Psoas muscle (tissue), 8 donors: ENCODE data around the gene CDC42EP1. TPM values are rescaled to one million over a fixed set of nuclear protein-coding genes. Genes with fewer than 3 reads are reported as not detected.
"Not testable (repeated sequence)": the region's sequence is repeated elsewhere in the genome, so short reads cannot be mapped to it uniquely, and the experiment has no call there.

Source experiments
- ATAC-seq, 4 donors: fragments of 200-7000 bp; cut with Tn5 transposase; one replicate each; pipeline ENCODE4 v1.9.1; 2020; ENCODE audit warnings: moderate library complexity in 3 of 4, mild to moderate bottlenecking in 2 of 4
- DNase-seq, 2 donors: peaks; one replicate each; pipeline ENCODE4 v3.0.0-alpha.2; 2020
- H3K27ac ChIP-seq: fragments of 200-600 bp; one replicate; pipeline ENCODE4 v1.8.0; 2022
- H3K27me3 ChIP-seq, 3 donors: fragments of 200-600 bp in 1 of 3; one replicate each; pipeline versions ENCODE4 v1.6.1 to v1.8.0; 2013 to 2022; ENCODE audit warnings: low read length in 2 of 3, mild to moderate bottlenecking in 2 of 3, moderate library complexity in 1 of 3; ENCODE audit not compliant: insufficient read depth in 3 of 3
- H3K36me3 ChIP-seq, 2 donors: fragments of 200-600 bp in 1 of 2; one replicate each; pipeline versions ENCODE4 v1.6.1 to v1.8.0; 2013 to 2022; ENCODE audit warnings: low read depth in 1 of 2, mild to moderate bottlenecking in 1 of 2, moderate library complexity in 1 of 2; ENCODE audit not compliant: insufficient read depth in 1 of 2
- H3K4me1 ChIP-seq: fragments of 200-600 bp; one replicate; pipeline ENCODE4 v1.8.0; 2022
- H3K4me3 ChIP-seq: fragments of 200-600 bp; one replicate; pipeline ENCODE4 v1.8.0; 2022; ENCODE audit warnings: mild to moderate bottlenecking
- H3K9me3 ChIP-seq: fragments of 200-600 bp; one replicate; pipeline ENCODE4 v1.8.0; 2022
- WGBS, 3 donors: extraction: QIAGEN DNeasy Blood & Tissue Kit; methylation state at CpG; one replicate each; pipeline versions ENCODE4 v1.1.6 to v1.1.7; 2013; 5-methylcytosine and 5-hydroxymethylcytosine counted together
- intact Hi-C, 2 donors: fragments of 100-400 bp; cut with DNase I; formaldehyde crosslinking; loops; one replicate each; pipeline versions ENCODE4 v1.11.0 to v1.14.2; 2022
- polyA plus RNA-seq, 3 donors: library from polyadenylated mRNA; stranded (reverse); fragments of 200-250 nt; gene quantifications; one replicate each; pipeline ENCODE4 v1.2.3, GENCODE V29; 2013
- total RNA-seq, 4 donors: library from RNA; stranded (reverse); fragmentation: NEBNext Ultra II Directional in 2 of 4; extraction: Animal tissue kit (Norgen Biotek cat#: 25700) in 2 of 4; gene quantifications; one replicate each; pipeline versions ENCODE4 v1.2.1 to v1.2.4, GENCODE V29; 2021 to 2023
- TF ChIP-seq, protein P1 (sequence below): fragments of 200-600 bp; IDR thresholded peaks from one replicate; pipeline ENCODE4 v1.8.0; 2022; ENCODE audit warnings: antibody characterized with exemption
- donor health status: healthy with polysubstance abuse.
- donor health status: DM: no; HTN: no; CAD: no; lungs with moderate emphysema.
- donor health status: Bipolar disorder and iron deficiency.
- donor health status: healthy.
- donor health status: DM: yes; HTN: yes; CAD: no.
- donor health status: DM: no; HTN: no; CAD: no.
- donor health status: DM: no; HTN: no; CAD: no.
- donor health status: DM: yes; HTN: yes; CAD: no.

The CDC42EP1 gene
- total and polyA plus RNA-seq, 7 donors, result 3.8 to 13.8 (median 6.9) TPM

- TF ChIP-seq, protein P1, sequence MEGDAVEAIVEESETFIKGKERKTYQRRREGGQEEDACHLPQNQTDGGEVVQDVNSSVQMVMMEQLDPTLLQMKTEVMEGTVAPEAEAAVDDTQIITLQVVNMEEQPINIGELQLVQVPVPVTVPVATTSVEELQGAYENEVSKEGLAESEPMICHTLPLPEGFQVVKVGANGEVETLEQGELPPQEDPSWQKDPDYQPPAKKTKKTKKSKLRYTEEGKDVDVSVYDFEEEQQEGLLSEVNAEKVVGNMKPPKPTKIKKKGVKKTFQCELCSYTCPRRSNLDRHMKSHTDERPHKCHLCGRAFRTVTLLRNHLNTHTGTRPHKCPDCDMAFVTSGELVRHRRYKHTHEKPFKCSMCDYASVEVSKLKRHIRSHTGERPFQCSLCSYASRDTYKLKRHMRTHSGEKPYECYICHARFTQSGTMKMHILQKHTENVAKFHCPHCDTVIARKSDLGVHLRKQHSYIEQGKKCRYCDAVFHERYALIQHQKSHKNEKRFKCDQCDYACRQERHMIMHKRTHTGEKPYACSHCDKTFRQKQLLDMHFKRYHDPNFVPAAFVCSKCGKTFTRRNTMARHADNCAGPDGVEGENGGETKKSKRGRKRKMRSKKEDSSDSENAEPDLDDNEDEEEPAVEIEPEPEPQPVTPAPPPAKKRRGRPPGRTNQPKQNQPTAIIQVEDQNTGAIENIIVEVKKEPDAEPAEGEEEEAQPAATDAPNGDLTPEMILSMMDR, result no peak
- WGBS, 3 donors, result 48 to 62% (median 57%) methylated on average over 11 of the region's 11 CpGs
- ATAC-seq, result no peak
- Histone ChIP-seq H3K4me3 (no peak overlapping the region), H3K4me1 (peaks cover 3% of the 10 kb centered on the region), H3K27ac (no peak overlapping the region), H3K9me3 (no peaks in the 10 kb centered on the region), H3K36me3 (no peaks in the 10 kb centered on the region), H3K27me3 (no peaks in the 10 kb centered on the region)
- no peak for DNase-seq
- intact Hi-C loops, result no loop called here
Observed at GRCh38 chr22:37588546-37589215, 28.4 kb downstream of the CDC42EP1 start.

DNA sequence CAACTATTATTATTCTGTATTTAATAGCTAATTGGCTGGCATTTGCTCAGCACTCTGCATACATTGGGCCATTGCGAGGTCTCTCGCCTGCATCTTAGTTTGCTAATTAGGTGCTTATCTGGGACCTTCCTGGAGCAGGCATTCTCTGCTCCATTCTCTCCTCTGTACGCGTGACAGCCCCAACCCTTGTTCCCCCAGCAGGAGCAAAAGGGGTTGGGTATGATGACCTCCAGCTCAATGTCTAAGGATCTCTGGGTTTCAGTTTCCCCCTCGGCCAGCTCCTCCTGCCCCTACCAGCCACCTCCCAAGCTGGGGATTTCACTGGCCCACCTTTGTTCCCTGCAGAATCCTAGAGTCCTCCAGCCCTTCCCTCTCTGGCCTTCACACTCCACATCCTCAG lies 29.4 kb downstream of the CDC42EP1 start:
- peaks cover 3% of the 10 kb centered on the region for H3K4me1 ChIP-seq
- no peak for DNase-seq
- H3K36me3 ChIP-seq, result no peaks in the 10 kb centered on the region
- 77 to 87% (median 85%) methylated on average over 5 of the region's 5 CpGs for WGBS, 3 donors
- H3K27ac ChIP-seq, result no peak overlapping the region
- intact Hi-C loops, result loop anchor here in 1 of 2 donors (5.0 kb wide), 1 partner anchor 52 kb away; no protein-coding TSS in a partner anchor
- H3K9me3 ChIP-seq, result no peaks in the 10 kb centered on the region
- H3K27me3 ChIP-seq, result no peaks in the 10 kb centered on the region
- no peak for ATAC-seq
- no peak overlapping the region for H3K4me3 ChIP-seq
- TF ChIP-seq, protein P1, result no peak

DNA sequence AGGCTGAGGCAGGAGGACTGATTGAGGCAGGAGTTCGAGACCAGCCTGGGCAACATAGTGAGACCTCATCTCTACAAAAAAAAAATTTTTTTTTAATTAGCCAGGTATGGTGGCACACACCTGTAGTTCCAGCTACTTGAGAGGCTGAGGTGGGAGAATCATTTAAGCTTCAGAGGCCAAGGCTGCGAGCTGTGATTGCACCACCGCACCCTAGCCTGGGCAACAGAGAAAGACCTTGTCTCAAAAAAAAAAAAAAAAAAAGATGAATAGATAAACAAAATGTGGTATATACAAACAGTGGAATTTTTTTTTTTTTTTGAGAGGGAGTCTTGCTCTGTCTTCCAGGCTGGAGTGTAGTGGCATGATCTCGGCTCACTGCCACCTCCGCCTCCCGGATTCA lies 30.8 kb downstream of the CDC42EP1 start:
- DNase-seq, H3K27me3 ChIP-seq, H3K27ac ChIP-seq, H3K36me3 ChIP-seq, ATAC-seq, H3K9me3 ChIP-seq, H3K4me3 ChIP-seq, H3K4me1 ChIP-seq: not testable (repeated sequence)
- intact Hi-C loops, result loop anchor here in 1 of 2 donors (5.0 kb wide), 1 partner anchor 54 kb away; no protein-coding TSS in a partner anchor
- 96 to 99% (median 97%) methylated on average over 6 of the region's 6 CpGs for WGBS, 3 donors

GRCh38 chr22:37591823-37592404 lies 31.6 kb downstream of the CDC42EP1 start:
- H3K36me3 ChIP-seq, result no peaks in the 10 kb centered on the region
- no peaks in the 10 kb centered on the region for H3K27me3 ChIP-seq
- H3K4me3 ChIP-seq, result peak overlapping the region; percentile 14
- no peak for DNase-seq
- ATAC-seq, result no peak
- whole genome bisulfite sequencing, 3 donors, result 86 to 90% (median 88%) methylated on average over 12 of the region's 12 CpGs
- peaks cover 3% of the 10 kb centered on the region for H3K4me1 ChIP-seq
- TF ChIP-seq, protein P1, result no peak
- H3K9me3 ChIP-seq, result no peaks in the 10 kb centered on the region
- no peak overlapping the region for H3K27ac ChIP-seq
- intact Hi-C loops, result loop anchor here (1.0 to 5.0 kb wide), 2 partner anchors 53 to 55 kb away; no protein-coding TSS in a partner anchor

- Histone ChIP-seq H3K4me3 (no peak overlapping the region), H3K36me3 (no peaks in the 10 kb centered on the region), H3K27ac (no peak overlapping the region), H3K27me3 (no peaks in the 10 kb centered on the region), H3K9me3 (no peaks in the 10 kb centered on the region), H3K4me1 (peaks cover 6% of the 10 kb centered on the region)
- TF ChIP-seq, protein P1, result no peak
- whole genome bisulfite sequencing, 3 donors, result 91 to 92% (median 92%) methylated on average over 5 of the region's 5 CpGs
- ATAC-seq (no peak), DNase-seq (no peak)
- intact Hi-C loops, result loop anchor here in 1 of 2 donors (5.0 kb wide), 1 partner anchor 57 kb away; no protein-coding TSS in a partner anchor
Observed at GRCh38 chr22:37594237-37594636, 34.0 kb downstream of the CDC42EP1 start.
